Brain pericyte (primary cell): Measurements from ENCODE around the gene MAPKBP1.
"Not testable (repeated sequence)": the region's sequence is repeated elsewhere in the genome, so short reads cannot be mapped to it uniquely, and the experiment has no call there.

Source experiments
- DNase-seq: peaks from one replicate; pipeline ENCODE4 v3.0.0-alpha.2; 2012; ENCODE audit warnings: low read depth, low spot score

MAPKBP1 gene

DNA sequence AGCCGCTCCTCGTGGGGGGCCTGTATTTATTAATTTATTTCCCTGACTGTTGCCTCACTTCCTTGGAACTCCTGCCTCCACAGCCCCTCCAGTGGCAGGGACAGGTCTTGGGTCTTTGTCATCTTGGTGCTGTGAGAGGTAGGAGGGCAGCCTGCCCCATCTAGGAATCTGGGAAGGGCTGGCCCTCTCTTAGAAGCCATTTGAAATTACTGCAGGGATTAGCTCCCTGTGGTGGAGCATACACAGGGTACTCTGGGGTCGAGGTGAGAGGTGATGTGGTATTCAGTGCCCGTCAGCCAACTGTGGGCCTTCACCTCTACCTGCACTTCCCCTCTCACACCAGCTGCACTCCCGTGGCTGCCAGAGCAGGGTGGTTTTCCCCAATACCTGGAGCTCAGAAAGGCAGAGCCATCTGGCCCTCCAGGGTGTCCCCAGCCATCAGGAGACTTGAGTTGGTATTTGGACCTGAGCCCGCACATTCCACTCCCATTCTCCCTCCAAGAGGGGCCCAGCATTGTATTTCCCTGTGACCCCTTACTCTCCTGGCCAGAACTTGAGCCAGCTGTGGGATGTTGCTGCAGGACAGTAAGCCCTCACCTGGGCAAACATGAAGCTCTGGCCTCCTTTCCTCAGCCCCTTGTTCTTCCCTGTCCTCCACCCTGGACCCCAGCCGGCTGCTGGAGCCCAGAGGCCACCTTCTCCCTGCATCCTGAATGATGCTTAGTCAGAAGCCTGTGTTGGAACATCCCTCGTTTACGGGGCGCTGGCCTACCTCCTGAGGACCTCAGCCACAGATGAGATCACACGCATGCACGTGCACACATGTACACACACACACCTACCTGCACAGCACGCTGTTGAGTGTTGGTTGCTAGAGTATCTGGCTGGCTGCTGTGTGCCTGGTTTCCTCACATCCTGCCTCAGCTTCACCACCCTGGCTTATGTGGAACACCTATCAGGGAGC, 51.6 kb downstream of the MAPKBP1 start:
- DNase-seq = no peak

DNA sequence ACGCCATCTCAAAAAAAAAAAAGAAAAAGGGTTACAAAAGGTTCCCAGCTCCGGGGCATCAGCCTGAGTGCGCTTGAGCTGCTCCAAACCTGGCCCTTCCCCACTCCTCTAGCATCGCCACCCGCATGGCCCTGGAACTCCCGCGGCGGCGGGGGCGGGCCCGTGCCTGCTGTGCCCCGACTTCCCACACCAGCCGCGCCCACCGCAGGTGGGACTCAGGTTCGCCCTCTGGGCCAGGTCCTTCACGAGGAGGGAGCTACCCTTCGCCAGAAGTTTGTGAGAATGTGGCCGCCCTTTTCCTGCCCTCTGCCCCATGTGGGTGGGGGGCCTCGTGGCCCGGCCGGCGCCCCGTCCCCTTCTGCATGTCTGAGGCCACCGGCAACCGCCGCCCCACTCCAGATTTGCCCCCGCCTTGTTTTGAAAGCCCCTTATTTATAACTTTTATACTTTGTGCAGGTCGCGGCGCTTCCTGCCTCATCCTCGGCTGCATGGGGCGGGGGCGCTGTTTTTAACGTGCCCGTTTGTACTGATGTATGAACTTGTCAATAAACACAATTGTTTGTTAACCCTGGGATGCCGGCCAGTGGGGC, 53.1 kb downstream of the MAPKBP1 start:
- no peak for DNase-seq

DNA sequence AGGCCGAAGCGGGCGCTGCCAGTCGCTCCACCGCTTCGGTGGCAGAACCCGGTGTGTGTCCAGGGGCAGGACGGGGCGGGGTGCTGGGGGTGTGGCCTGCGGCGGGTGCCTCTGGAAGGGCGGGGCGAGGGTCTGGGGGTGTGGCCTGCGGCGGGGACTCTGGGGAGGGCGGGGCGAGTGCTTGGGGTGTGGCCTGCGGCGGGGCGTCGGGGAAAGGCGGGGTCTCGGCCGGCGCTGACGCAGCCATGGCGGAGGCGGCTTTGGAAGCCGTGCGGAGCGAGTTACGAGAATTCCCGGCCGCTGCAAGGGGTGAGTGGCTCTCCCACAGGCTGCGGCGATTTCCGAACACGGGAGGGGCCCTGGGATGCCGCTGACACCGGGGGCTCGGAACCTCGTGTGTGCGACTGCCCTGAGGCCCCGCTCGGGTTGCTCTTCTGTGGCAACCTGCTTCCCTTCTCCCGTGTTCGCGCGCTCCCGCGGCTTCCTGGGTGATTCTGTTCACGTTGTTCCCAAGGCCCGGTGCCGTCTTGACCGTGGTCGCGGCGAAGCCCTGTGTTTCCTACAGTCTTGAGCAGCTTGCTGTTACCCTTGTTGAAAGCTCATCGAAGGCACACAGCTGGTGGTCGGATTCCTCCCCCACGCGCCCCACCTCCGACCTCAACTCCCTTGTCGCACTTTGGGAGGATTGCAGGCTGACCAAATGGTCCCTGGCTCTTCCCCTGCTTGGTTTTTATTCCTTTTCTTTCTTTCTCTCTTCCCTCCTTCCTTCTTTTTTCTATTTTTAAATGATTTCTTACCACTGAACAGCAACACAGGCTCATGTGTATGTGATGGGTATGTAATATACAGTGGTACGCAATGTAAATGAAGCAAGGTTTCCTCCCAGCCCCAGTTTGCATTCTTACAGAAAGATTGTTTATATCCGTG, 53.9 kb downstream of the MAPKBP1 start, which contains the start of gene JMJD7:
JMJD7 (plus strand) TSS at position 213 of the 927 bp plus-strand sequence; CDS start at position 246, 33 bp downstream.
- DNase-seq = no peak

DNA sequence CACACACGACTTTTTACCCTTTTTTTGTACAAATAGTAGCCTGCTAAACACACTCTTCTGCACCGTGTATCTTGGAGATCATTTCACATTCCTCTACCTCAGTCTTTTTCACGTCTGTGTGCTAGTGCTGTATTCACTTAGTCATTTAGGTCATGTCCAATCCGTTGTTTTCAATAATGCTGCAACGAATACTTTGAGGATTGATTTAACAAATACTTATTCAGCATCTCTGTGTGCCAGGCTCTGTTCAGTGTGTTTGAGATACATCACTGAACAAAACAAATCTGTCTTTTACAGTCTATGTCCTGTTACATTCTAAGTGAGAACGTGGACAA, 54.5 kb downstream of the MAPKBP1 start:
- no peak for DNase-seq

DNA sequence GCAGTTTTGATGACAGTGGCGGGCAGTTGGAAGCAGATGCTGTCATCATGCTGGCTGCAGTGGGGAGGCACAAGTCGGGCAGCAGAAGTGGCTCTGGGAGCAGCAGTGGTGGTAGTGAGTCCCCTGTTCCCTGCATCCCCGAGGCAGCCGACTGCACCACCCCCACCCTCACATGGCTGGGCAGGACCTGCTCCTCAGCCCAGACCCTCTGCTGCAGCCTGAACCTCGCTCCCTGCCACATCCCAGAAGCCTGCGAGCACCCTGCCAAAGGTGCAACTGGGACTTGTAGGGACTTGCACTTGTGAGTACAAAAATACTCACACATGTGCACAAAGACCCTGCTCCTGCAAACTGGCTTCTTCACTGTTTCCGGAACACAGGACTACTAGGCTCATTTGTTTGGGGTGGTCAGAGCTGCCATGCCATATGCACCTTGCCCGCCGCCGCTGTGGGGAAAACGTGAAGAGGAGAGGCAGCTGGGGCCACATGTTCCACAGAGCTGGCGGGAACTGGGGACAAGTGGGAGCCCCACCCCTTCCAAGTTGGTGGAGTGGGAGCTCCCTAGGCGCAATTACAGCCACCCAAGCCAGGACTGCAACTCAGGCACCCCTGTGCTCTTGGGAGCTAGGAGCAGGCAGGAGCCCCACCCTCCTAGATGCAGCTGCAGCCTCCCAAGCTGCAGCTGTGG, 55.8 kb downstream of the MAPKBP1 start:
- no peak for DNase-seq

DNA sequence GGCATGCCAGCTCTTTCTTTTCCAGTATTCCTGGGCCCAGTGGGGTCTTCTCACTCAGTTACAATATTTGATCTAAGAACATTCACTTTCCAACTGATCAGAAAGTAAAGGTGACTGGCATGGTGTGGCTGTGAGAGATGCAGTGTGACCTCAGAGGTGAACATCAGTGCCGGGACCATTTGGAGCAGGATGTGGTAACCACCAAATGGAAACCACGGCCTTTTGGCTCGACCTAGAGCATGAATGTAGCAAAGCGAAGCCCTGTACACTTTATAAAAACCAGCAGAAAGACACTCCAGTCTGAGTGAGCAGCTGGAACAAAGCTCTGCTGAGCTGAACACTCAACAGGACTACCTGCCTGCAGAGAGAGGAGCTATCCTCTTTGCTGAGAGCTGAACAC, 57.0 kb downstream of the MAPKBP1 start:
- not testable (repeated sequence) for DNase-seq

DNA sequence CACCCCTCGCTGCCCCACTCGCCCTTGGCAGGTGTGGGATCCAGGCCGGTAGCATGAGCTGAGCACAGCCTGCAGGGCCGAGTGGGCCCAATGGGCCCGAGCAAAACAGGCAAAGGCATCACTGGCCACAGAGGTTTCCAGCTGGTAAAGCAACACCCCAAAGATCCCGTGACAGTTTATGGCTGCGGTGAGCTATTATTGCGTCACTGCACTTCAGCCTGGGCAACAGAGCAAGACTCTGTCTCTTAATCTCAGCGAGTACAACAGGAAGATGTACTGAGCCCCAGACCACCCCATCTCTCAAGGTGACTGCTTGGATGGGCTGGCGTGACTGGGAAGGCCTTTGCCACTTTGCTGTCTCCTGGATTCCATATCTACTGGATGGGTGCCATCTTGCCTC, 57.9 kb downstream of the MAPKBP1 start:
- DNase-seq = no peak

DNA sequence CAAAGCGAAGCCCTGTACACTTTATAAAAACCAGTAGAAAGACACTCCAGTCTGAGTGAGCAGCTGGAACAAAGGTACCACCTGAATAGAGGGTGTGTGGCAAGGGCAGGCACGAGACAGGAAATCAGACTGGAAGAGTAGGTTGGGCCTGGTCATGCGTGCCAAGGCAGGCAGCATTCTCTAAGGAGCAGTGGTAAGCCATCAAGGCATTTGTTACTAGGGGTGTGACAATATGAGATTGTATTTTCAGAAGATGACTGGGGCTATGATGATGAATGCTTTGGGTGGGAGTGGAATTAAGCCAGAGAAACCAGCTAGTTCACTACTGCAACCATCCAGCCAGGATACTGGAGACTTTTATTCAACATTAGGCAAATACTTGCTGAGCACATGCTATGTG, 58.6 kb downstream of the MAPKBP1 start:
- no peak for DNase-seq

DNA sequence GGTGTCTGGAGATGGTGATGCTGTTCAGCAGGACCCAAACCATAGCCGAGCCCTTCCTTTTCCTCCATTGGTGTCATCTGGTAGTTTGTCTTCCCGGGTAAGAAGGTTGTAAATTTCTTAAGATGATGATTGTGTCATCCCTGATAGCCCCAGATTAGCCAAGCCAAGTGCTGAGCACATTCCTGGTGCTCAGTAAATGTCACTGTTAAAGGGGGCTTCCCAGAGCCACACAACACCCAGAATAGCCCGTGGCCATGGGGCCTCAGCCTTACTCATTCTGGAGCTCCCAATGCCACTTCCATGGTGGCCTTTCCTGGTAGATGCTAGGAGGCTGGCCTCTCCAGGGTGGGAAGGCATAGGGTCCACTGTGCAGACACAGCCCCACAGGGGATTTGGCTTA, 59.8 kb downstream of the MAPKBP1 start:
- no peak for DNase-seq

DNA sequence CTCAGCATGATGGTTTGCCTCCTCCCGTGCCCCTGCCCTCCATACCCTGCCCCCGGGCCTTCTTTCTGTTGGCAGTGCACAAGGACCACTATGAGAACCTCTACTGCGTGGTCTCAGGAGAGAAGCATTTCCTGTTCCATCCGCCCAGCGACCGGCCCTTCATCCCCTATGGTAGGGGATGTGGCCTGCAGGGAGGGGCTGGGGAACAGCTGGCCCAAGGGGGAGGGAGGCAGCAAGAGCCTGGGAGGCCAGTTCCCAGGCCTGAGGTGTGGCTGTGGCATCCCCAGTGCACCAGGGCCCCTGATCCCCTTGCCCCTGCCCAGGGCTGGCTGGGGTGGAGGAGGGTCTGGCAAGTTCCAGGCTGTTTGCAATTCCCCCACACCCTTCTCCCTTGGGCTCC, 61.8 kb downstream of the MAPKBP1 start:
- DNase-seq = no peak

DNA sequence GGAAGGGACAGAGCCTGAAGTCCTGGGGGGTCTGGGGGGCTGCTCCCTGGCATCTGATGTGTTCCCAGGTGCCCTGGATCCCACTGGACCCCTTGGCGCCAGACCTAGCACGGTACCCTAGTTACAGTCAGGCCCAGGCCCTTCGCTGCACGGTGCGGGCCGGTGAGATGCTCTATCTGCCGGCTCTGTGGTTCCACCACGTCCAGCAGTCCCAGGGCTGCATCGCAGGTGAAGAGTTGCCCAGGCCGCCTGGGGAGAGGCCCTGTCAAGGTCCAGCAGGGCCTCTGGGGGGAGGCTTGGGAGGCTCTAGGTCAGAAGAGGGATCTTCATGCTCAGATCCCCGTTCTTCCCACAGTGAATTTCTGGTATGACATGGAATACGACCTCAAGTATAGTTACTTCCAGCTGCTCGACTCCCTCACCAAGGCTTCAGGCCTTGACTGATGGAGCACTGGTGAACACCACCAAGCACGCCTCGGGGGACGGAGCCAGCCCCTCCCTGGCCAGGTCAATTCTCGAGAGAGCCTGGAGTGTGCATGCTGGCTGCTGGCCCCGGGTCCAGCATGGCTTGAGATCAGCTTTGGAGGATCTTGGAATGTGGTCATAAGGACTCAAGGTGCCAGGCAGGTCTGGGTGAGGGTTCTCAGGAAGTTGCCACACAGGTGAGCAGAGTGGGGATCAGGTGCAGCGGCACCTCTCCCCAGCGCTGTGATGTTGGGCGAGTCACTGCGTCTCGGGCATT, 62.6 kb downstream of the MAPKBP1 start:
- no peak for DNase-seq

DNA sequence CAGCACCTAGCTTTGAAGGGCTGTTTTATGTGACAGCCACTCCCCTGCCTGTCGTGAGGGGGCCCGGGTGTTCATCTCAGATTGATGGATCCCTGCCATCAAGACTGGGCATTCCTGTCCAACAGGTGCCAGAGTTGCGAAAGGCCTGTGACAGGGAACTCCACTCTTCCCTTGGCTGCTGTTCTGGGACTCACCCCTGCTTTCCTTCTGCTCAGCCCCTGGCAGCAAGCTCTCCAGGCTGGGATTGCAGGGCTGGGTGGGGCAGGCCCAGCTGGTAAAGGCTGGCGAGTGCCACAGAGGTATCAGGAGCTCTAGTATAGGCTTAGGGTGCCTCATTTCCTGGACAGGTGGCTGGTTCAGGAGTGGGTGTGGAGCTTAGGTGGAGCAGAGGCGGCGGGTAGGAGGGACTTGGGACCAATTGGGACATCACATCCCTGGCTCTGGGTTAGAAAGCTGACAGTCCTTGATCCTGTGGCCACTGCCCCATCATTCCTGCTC, 64.2 kb downstream of the MAPKBP1 start, which contains the start of gene PLA2G4B:
PLA2G4B (plus strand) TSS at position 448 of the 498 bp plus-strand sequence. CDS start 67 bp downstream, outside the sequence.
- no peak for DNase-seq

DNA sequence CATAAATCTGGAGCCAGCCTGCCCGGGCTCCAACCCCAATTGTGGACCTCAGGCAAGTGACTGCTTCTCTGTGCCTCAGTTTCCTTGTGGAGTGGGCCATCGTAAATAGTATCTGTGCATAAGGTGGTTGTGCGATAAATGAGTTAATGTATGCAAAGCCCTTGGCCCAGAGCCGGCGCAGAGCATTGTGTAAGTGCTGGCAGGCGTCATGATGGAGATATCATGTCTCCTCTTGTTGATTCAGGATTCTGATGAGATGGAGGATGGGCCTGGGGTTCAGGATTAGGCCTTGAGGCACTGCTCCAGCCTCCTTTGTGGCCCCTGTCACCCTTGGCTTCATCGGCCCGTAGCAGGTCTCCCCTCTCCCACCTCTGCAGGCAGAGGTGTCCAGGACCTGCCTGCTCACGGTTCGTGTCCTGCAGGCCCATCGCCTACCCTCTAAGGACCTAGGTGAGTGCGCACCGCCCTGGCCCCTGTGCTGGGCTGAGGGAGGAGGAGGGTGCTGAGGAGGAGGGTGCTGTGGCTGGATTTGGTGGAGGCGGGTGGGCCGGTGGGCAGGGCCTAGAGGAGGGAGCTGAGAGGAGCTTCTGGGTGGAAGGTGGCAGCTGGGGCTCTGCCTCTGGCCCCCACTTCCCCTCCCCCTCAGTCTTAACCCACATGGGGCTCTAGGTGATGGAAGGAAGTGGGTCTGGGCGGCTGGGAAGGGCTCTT, 65.7 kb downstream of the MAPKBP1 start:
- no peak for DNase-seq

DNA sequence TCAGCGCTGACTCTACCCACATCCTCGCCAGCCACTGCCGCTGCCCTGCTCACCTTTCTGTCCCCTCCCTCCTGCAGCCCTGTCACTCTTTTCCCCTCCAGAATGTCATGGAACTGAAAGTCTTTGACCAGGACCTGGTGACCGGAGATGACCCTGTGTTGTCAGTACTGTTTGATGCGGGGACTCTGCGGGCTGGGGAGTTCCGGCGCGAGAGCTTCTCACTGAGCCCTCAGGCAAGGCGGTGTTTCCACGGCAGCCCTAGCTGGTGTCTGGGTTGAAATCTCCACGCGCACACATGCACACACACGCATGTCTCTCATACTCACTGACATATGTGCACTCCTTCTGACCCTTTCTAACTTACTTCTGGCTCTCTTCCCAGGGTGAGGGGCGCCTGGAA, 66.4 kb downstream of the MAPKBP1 start:
- DNase-seq = no peak

DNA sequence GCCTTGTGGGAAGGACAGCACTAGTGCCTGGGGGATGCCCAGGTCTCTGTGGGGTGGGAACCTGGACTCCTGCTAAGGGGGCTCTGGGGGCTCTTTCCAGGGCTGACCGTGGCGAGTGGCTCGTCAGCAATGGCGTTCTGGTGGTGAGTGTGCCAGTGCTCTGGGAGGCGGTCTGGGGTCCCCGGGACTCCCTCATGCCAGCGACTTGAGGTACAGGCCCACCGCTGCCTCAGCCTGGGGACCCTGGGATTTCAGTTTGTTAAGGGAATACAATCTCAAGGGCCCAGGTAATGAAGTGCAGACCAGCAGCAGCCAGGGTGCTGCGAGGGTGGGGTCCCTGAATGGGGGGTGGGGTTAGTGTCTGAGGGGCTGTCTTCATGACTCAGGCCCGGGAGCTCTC, 66.8 kb downstream of the MAPKBP1 start:
- no peak for DNase-seq

DNA sequence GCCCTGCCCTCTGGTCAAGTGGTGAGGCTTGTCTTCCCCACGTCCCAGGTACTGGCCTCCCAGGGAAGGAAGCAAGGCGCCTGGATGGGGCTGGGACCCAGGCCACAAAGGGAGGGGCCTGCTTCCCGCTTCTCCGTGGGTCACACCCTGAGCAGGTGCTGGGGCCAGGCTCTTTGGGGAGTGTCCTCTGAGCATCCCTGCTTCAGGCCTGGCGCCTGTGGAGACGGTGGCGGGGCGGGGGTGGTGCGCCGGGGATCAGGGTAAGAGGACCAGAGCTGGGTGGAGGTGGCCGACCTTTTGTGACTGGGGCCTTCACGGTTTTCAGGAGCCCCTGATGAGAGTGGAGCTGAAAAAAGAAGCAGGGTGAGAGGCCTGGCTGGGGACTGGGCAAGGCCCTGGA, 67.9 kb downstream of the MAPKBP1 start:
- DNase-seq = no peak

DNA sequence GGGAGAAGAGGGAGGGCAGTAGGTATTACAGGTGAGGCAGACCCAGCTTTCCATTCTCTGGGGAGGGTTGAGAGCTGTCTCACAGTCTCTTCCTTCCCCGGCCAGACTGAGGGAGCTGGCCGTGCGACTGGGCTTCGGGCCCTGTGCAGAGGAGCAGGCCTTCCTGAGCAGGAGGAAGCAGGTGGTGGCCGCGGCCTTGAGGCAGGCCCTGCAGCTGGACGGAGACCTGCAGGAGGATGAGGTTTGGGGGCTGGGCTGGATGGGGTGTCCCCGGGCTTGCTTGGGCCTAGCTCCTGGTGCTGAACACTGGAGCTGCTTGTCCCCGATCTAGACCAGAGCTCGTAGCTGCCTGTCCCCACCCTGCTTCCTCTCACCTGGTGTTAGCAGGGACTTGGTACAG, 69.3 kb downstream of the MAPKBP1 start:
- DNase-seq = no peak

DNA sequence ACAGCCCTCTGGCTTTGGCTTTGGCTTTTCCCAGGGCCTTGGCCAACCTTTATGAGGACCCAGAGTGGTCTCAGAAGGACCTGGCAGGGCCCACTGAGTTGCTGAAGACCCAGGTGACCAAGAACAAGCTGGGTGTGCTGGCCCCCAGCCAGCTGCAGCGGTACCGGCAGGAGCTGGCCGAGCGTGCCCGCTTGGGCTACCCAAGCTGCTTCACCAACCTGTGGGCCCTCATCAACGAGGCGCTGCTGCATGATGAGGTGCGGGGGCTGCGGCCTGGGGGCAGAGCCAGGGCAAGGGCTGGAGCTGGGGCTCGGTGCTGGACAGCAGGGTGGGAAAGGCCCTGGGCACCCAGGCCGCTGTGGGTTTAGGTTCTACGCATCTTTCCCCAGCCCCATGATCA, 70.5 kb downstream of the MAPKBP1 start:
- no peak for DNase-seq

DNA sequence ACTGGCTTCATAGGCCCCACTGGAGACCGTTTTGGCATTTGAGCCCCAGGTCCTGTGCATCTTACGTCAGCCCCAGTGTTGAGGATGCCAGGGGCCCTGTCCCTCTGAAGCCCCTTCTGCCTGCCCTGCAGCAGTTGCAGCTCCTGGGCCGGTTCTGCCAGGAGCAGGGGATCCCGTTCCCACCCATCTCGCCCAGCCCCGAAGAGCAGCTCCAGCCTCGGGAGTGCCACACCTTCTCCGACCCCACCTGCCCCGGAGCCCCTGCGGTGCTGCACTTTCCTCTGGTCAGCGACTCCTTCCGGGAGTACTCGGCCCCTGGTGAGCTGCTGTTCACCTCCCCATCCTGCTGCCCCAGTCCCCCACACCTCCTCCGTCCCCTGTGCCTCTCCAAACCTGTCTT, 72.9 kb downstream of the MAPKBP1 start:
- no peak for DNase-seq

DNA sequence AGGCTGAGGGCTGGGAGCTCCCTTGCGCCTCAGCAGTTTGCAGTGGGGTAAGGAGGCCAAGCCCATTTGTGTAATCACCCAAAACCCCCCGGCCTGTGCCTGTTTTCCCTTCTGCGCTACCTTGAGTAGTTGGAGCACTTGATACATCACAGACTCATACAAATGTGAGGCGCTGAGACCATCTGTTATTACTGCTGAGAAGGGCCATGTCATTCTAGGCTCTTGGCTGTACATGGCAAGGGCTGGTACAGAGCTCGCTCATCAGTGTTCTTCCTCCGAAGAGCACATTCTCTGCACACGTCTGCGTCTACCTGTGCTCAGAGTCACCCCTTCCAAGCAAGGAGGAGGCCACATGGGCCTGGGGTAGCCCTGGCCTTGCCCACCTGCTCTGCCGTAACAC, 73.7 kb downstream of the MAPKBP1 start:
- DNase-seq = no peak
